Endodermal cell (in vitro differentiated cells): ENCODE data around the gene RNF169. TPM values are rescaled to one million over a fixed set of nuclear protein-coding genes. Genes with fewer than 3 reads are reported as not detected.

Experiments
- DNase-seq: peaks from one replicate; pipeline ENCODE4 v3.0.0-alpha.2; 2017
- H3K27ac ChIP-seq: 2 replicates; pipeline ENCODE4 v1.5.1; 2013; ENCODE audit warnings: mild to moderate bottlenecking, low read depth, low read length, moderate library complexity
- H3K27me3 ChIP-seq: 2 replicates; pipeline ENCODE4 v1.6.1; 2013; ENCODE audit warnings: mild to moderate bottlenecking, low read length, moderate library complexity; ENCODE audit not compliant: insufficient read depth, control insufficient read depth, poor library complexity, severe bottlenecking
- H3K36me3 ChIP-seq: 2 replicates; pipeline ENCODE4 v1.7.0; 2013; ENCODE audit warnings: mild to moderate bottlenecking, low read length, moderate library complexity; ENCODE audit not compliant: control insufficient read depth, insufficient read depth
- H3K4me1 ChIP-seq: one replicate; pipeline ENCODE4 v1.7.0; 2013; ENCODE audit warnings: low read length; ENCODE audit not compliant: control insufficient read depth, insufficient read depth
- H3K4me3 ChIP-seq: 2 replicates; pipeline ENCODE4 v1.5.1; 2013; ENCODE audit warnings: mild to moderate bottlenecking, low read length, moderate library complexity
- H3K9ac ChIP-seq: 2 replicates; pipeline ENCODE4 v1.6.1; 2013; ENCODE audit warnings: mild to moderate bottlenecking, low read length, moderate library complexity; ENCODE audit not compliant: poor library complexity, severe bottlenecking; ENCODE audit errors: extremely low read depth
- H3K9me3 ChIP-seq: 2 replicates; pipeline ENCODE4 v1.6.1; 2013; ENCODE audit warnings: mild to moderate bottlenecking, low read length, moderate library complexity; ENCODE audit not compliant: control insufficient read depth
- H3K27ac Mint-ChIP-seq: 2 replicates; pipeline ENCODE4 v1.8.0; 2020; ENCODE audit warnings: mixed read lengths
- H3K27me3 Mint-ChIP-seq: 2 replicates; pipeline ENCODE4 v1.8.0; 2021; ENCODE audit warnings: mild to moderate bottlenecking, mixed read lengths; ENCODE audit not compliant: insufficient read depth
- H3K36me3 Mint-ChIP-seq: 2 replicates; pipeline ENCODE4 v1.8.0; 2020; ENCODE audit warnings: low read depth, mixed read lengths
- H3K4me1 Mint-ChIP-seq: 2 replicates; pipeline ENCODE4 v1.8.0; 2020; ENCODE audit warnings: mixed read lengths
- H3K4me3 Mint-ChIP-seq: 2 replicates; pipeline ENCODE4 v1.8.0; 2020; ENCODE audit warnings: mild to moderate bottlenecking, moderate library complexity, mixed read lengths
- H3K9me3 Mint-ChIP-seq: 2 replicates; pipeline ENCODE4 v1.8.0; 2020; ENCODE audit warnings: mild to moderate bottlenecking, mixed read lengths
- CTCF ChIP-seq: fragments of 200-600 bp; sonication (generic); conservative IDR thresholded peaks from 2 replicates; pipeline ENCODE4 v1.5.0; 2021; ENCODE audit warnings: antibody characterized with exemption, mild to moderate bottlenecking
- WGBS, 2 experiments: methylation state at CpG; one replicate each; pipeline versions ENCODE4 v1.1.5 to v1.1.7; 2013; ENCODE audit warnings: missing lambda C conversion rate in 2 of 2, mixed read lengths in 1 of 2; ENCODE audit not compliant: insufficient coverage in 1 of 2, insufficient read length in 1 of 2; 5-methylcytosine and 5-hydroxymethylcytosine counted together
- total RNA-seq, 2 donors: library from RNA; stranded (reverse); fragmentation: NEBNext Ultra II Directional in 1 of 2; extraction: Animal tissue kit (Norgen Biotek cat#: 25700) in 1 of 2; gene quantifications; 2 replicates in 1 of 2; 3 replicates in 1 of 2; pipeline ENCODE4 v1.2.1, GENCODE V29; 2021

RNF169 gene
- total RNA-seq, 2 donors from 2014 or later, result 18.3 to 23.6 TPM

DNA sequence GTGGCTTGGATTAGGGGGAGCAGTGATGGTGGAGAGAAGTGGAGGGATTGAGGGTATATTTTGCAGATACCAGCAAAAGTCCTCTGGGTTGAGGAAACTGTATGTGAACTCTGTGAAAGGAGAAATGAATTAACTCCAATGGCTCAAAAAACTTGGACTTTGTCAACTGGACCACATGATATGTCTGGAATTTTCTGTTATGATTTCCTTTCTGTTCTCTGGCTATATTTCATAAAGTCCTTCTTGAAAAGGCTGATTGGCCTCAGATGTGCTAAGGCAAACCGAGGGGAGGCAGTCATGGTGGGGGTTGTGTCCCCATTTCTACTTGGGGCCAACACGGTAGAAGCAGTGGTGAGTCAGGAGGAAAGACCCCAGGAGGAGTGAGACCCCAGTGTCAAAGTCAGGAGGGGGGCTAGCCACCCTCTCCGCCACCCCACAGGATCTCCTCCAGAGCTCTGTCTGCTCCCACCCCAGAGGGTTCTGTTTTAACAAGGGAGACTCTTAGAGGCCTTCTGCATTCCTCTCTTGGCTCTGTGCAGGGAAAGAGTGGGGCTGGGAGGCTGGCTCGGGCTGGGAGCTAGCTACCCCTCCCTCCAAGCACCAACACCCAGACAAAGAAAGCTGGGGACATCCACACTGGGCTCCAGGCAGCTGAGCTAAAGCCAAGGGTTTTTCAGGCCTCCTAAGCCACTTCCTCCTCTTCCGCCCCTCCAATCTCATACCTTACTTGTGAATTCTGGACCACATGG is 31.3 kb upstream of the RNF169 start:
- Histone ChIP-seq H3K27me3 (peaks cover 5% of the 10 kb centered on the region), H3K4me1 (peaks cover 5% of the 10 kb centered on the region), H3K27ac (no peak overlapping the region), H3K4me3 (no peak overlapping the region), H3K9me3 (no peaks in the 10 kb centered on the region), H3K9ac (no peak overlapping the region), H3K36me3 (no peaks in the 10 kb centered on the region)
- Mint-ChIP-seq H3K4me1 (peaks cover 22% of the 10 kb centered on the region), H3K36me3 (no peaks in the 10 kb centered on the region), H3K9me3 (no peaks in the 10 kb centered on the region), H3K27ac (no peak overlapping the region), H3K4me3 (no peak overlapping the region), H3K27me3 (peaks cover 6% of the 10 kb centered on the region)
- no peak for TF ChIP-seq CTCF
- 71 to 90% methylated on average over 1 to 5 of the region's 5 CpGs for WGBS, 2 experiments
- DNase-seq, result peak; percentile 54

DNA sequence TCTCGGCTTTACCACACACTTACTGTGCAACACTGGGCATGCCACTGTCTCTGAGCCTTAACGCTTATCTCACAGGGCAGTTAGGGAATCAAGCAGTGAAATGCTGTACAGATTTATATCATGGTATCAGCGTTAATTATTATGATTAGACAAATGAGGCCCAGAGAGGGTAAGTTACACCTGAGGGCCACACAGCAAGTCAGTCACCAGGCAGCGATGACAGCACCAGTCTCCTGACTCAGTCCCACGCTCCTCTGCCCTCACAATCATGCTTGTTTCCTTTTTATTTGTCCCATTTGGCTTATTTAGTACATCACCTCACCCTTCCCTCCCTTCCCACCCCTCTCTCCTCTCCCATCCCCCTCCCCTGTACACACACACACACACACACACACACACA is 29.6 kb upstream of the RNF169 start:
- Histone ChIP-seq H3K27ac (no peak overlapping the region), H3K36me3 (no peaks in the 10 kb centered on the region), H3K9ac (no peak overlapping the region), H3K9me3 (no peaks in the 10 kb centered on the region), H3K27me3 (peaks cover 19% of the 10 kb centered on the region), H3K4me1 (peaks cover 5% of the 10 kb centered on the region), H3K4me3 (no peak overlapping the region)
- Mint-ChIP-seq H3K36me3 (no peaks in the 10 kb centered on the region), H3K27me3 (peaks cover 15% of the 10 kb centered on the region), H3K27ac (no peak overlapping the region), H3K4me3 (no peak overlapping the region), H3K9me3 (no peaks in the 10 kb centered on the region), H3K4me1 (peaks cover 22% of the 10 kb centered on the region)
- 96 to 98% methylated on average over 5 of the region's 5 CpGs for WGBS, 2 experiments
- TF ChIP-seq CTCF, result no peak
- DNase-seq, result peak; percentile 14

GRCh38 chr11:74720596-74721478 is 27.8 kb upstream of the RNF169 start:
- Histone ChIP-seq H3K36me3 (no peaks in the 10 kb centered on the region), H3K4me3 (no peak overlapping the region), H3K9me3 (no peaks in the 10 kb centered on the region), H3K4me1 (peaks cover 5% of the 10 kb centered on the region), H3K9ac (no peak overlapping the region), H3K27ac (no peak overlapping the region), H3K27me3 (peaks cover 19% of the 10 kb centered on the region)
- no peak for TF ChIP-seq CTCF
- Mint-ChIP-seq H3K9me3 (no peaks in the 10 kb centered on the region), H3K36me3 (no peaks in the 10 kb centered on the region), H3K27ac (no peak overlapping the region), H3K4me1 (peaks cover 24% of the 10 kb centered on the region), H3K4me3 (no peak overlapping the region), H3K27me3 (peaks cover 29% of the 10 kb centered on the region)
- 73 to 80% methylated on average over 9 to 17 of the region's 17 CpGs for WGBS, 2 experiments
- DNase-seq, result peak; percentile 61
